HFFc6 (cell line): ENCODE measurements around the gene MAPK8IP1. TPM values are rescaled to one million over a fixed set of nuclear protein-coding genes. Genes with fewer than 3 reads are reported as not detected.
A peak's percentile ranks its signal among the peaks of the same experiment; 100 is the strongest.

Experiments used
- DNase-seq: peaks from one replicate; pipeline ENCODE4 v3.0.0-alpha.2; 2018
- H3K27ac Mint-ChIP-seq: 2 replicates; pipeline ENCODE4 v1.8.0; 2020; ENCODE audit warnings: mild to moderate bottlenecking, mixed read lengths
- H3K27me3 Mint-ChIP-seq: 2 replicates; pipeline ENCODE4 v1.8.0; 2021; ENCODE audit warnings: mild to moderate bottlenecking, moderate library complexity, mixed read lengths; ENCODE audit not compliant: insufficient read depth
- H3K36me3 Mint-ChIP-seq: 2 replicates; pipeline ENCODE4 v1.8.0; 2021; ENCODE audit warnings: low read depth, mixed read lengths
- H3K4me1 Mint-ChIP-seq: 2 replicates; pipeline ENCODE4 v1.8.0; 2020; ENCODE audit warnings: low read depth, mixed read lengths
- H3K4me3 Mint-ChIP-seq: 2 replicates; pipeline ENCODE4 v1.8.0; 2020; ENCODE audit warnings: mild to moderate bottlenecking, moderate library complexity, mixed read lengths
- H3K9me3 Mint-ChIP-seq: 2 replicates; pipeline ENCODE4 v1.8.0; 2020; ENCODE audit warnings: mild to moderate bottlenecking, mixed read lengths
- total RNA-seq, 6 experiments: library from RNA; stranded (reverse); fragmentation: NEBNext Ultra II Directional; extraction: Animal tissue kit (Norgen Biotek cat#: 25700); gene quantifications; 2 replicates in 1 of 6; 3 replicates in 5 of 6; pipeline ENCODE4 v1.2.3, GENCODE V29; 2021
- TF ChIP-seq, protein P1 (sequence below): fragments of 200-600 bp; sonication (generic); IDR thresholded peaks from 2 replicates; pipeline ENCODE4 v1.5.0; 2021; ENCODE audit warnings: antibody characterized with exemption, mild to moderate bottlenecking

MAPK8IP1 gene
- total RNA-seq, 6 experiments from 2014 or later = 7.4 to 10.0 (median 8.7) TPM

DNA sequence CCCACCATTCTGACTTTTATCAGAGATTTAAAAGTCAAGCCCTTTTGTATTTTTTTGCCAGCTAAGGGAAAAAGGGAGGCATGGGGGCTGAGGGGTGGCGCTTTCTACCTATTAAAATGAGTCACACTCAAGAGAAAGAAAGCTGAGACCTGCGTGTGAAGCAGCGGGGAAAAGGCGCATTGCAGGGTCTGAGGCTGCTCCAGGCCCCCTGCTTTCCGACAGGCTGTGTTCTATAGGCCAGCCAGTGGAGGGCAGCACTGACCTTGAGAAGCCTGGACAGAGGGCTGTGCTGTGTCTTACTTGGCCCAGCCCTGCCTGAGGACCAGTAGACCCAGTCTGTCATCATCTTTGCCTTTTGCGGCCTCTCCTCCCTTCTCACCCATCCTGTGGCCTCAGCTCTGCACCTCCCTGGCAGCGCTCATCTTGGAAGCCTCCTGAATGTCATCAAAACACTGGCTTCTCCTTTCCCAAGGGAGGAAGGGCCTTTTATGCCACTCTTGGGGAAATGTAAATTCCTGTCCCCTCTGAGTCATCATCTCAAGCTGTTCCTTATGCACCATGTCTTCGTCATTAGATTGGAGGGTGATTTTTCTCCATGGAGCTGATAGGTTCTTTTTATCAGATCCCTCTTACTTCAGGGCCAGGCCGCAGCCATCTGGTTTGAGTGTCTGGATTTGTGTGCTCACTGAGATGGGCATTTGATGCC lies 12.6 kb upstream of the MAPK8IP1 start:
- DNase-seq = peak; percentile 79
- Mint-ChIP-seq H3K27me3 (peaks cover 1% of the 10 kb centered on the region; the same call in 1 of the 2 replicates), H3K36me3 (peaks cover 10% of the 10 kb centered on the region), H3K27ac (peak overlapping the region; percentile 85), H3K4me3 (no peak overlapping the region), H3K4me1 (peaks cover 13% of the 10 kb centered on the region), H3K9me3 (no peaks in the 10 kb centered on the region)
- TF ChIP-seq, protein P1, sequence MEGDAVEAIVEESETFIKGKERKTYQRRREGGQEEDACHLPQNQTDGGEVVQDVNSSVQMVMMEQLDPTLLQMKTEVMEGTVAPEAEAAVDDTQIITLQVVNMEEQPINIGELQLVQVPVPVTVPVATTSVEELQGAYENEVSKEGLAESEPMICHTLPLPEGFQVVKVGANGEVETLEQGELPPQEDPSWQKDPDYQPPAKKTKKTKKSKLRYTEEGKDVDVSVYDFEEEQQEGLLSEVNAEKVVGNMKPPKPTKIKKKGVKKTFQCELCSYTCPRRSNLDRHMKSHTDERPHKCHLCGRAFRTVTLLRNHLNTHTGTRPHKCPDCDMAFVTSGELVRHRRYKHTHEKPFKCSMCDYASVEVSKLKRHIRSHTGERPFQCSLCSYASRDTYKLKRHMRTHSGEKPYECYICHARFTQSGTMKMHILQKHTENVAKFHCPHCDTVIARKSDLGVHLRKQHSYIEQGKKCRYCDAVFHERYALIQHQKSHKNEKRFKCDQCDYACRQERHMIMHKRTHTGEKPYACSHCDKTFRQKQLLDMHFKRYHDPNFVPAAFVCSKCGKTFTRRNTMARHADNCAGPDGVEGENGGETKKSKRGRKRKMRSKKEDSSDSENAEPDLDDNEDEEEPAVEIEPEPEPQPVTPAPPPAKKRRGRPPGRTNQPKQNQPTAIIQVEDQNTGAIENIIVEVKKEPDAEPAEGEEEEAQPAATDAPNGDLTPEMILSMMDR = peak; percentile 89

DNA sequence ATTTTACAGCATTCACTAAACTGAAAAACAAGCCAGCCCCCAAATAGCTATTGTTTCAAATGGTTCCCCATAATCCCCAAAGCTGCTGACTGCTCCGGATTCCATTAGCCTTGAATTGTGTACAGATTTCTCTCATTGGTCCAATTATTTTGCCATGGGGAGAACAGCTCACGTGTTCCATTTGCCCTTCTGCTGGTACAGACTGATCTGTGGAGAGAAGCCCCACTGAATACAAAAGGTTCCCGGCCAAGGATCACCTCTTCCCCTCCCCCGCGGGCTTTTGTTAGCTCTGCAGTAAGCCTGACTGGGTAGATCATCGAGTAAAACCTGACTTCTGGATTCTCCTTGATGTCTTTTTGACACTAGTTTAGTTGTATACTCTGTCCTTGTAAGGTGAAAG lies 9.1 kb upstream of the MAPK8IP1 start:
- no peak for DNase-seq
- Mint-ChIP-seq H3K36me3 (peaks cover 10% of the 10 kb centered on the region), H3K9me3 (no peaks in the 10 kb centered on the region), H3K4me3 (no peak overlapping the region), H3K27me3 (peaks cover 3% of the 10 kb centered on the region), H3K4me1 (peaks cover 29% of the 10 kb centered on the region), H3K27ac (no peak overlapping the region)
- TF ChIP-seq, protein P1 = no peak

DNA sequence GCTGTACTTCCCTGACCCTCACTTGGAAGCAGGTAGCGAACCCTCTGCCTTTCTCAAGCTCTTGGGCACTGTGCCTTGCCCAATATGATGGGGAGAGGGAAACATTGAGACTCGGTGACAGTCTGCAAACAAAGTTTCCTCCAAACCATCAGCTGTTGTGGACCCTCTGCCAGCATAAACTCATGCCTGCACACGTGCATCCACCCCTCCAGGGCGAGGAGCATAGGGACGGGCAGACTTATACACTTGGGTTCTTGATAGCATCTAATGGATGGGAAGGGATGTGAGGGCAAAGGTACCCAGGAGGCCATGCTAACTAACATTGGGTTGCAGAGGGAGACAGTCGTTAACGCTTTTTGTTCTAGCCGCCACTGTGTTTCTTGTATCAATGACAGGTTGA lies 8.2 kb upstream of the MAPK8IP1 start:
- H3K36me3 Mint-ChIP-seq = peaks cover 12% of the 10 kb centered on the region
- no peak overlapping the region for H3K4me3 Mint-ChIP-seq
- no peaks in the 10 kb centered on the region for H3K9me3 Mint-ChIP-seq
- peaks cover 29% of the 10 kb centered on the region for H3K4me1 Mint-ChIP-seq
- H3K27ac Mint-ChIP-seq = no peak overlapping the region
- peaks cover 3% of the 10 kb centered on the region for H3K27me3 Mint-ChIP-seq
- DNase-seq = no peak
- TF ChIP-seq, protein P1 = no peak

DNA sequence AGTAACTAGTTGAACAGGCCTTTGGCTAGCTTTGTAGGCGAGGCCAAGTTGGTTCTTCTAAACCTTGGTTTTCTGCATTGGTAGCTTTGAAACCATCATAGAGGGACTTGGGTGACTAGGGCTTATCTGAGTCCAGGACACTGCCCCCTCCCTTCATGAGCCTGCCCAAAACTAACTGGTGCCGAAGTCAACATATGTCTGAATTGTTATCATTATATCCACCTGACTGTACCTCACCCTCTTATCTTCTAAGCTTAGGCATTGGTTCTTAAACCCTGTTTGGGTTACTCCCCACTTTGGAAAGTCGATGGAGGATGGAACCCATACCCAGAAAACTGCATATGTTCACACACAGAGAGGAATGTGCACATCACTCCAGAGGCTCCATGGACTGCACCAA lies 7.6 kb upstream of the MAPK8IP1 start:
- TF ChIP-seq, protein P1 = no peak
- no peak for DNase-seq
- Mint-ChIP-seq H3K27me3 (peaks cover 3% of the 10 kb centered on the region), H3K27ac (no peak overlapping the region), H3K4me1 (peaks cover 24% of the 10 kb centered on the region), H3K9me3 (no peaks in the 10 kb centered on the region), H3K36me3 (peaks cover 14% of the 10 kb centered on the region), H3K4me3 (no peak overlapping the region)

DNA sequence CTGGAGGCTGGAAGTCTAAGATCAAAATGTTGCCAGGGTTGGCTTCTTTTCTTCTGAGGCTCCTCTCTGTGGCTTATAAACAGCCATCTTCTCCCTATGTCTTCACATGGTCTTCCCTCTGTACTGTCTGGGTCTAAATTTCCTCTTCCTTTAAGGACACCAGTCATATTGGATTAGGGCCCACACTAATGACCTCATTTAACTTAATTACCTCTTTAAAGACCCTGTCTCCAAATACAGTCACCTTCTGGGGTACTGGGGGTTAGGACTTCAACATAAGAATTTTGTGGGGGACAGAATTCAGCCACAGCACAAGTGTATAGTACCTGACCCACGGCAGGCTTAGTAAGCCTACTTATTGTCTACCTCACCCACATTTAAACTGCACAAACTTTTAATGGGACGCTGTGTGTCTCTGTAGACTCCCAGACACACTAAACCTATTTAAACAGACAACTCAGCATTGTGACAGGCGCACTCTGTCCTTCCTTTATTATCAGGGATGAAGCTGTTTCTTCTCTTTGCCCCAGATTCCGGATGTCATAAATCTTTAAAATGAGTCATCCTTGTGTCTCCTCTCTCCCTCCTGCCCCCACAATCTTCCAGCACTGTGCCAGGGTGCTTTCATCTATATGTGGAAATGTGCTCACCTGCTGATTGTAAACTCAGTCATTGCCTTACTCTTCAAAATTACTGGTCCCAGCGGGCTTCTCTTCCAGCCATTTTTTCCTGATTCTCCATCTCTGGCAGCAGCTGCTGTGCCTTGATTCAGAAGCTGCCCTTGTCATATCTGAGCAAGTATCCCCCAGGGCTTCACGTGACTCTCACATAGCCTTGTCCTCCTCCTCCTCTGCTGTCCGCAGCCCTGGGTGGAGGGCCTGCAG lies 5.4 kb upstream of the MAPK8IP1 start:
- H3K36me3 Mint-ChIP-seq = peaks cover 10% of the 10 kb centered on the region
- peak; percentile 21 for DNase-seq
- H3K4me3 Mint-ChIP-seq = no peak overlapping the region
- H3K9me3 Mint-ChIP-seq = no peaks in the 10 kb centered on the region
- TF ChIP-seq, protein P1 = no peak
- peaks cover 2% of the 10 kb centered on the region for H3K27me3 Mint-ChIP-seq
- H3K27ac Mint-ChIP-seq = no peak overlapping the region
- H3K4me1 Mint-ChIP-seq = peaks cover 16% of the 10 kb centered on the region
